ENCODE measurements around the gene KDM2B. TPM values are rescaled to one million over a fixed set of nuclear protein-coding genes. Genes with fewer than 3 reads are reported as not detected.

Gene KDM2B
- total and polyA plus RNA-seq, 10 of the 15 experiments (the other 5 are each of a cell fraction or from before 2014, with no cell fraction given) = 13.6 to 124 (median 40.4) TPM

GRCh38 chr12:121536899-121537813 is 43.7 kb downstream of the KDM2B start (continued):
- no peak for TF ChIP-seq IRF5 (IDR thresholded peaks at IDR 0.05; ENCODE audit: borderline replicate concordance)
- no peak for TF ChIP-seq ZBED1 (IDR thresholded peaks at IDR 0.05; ENCODE audit: borderline replicate concordance)
- TF ChIP-seq ZNF622 (IDR thresholded peaks at IDR 0.05) = no peak
- peak; percentile 59 for TF ChIP-seq NBN (IDR thresholded peaks at IDR 0.05)
- TF ChIP-seq SUZ12 (IDR thresholded peaks at IDR 0.05; ENCODE audit: unreplicated experiment) = no peak
- TF ChIP-seq BRCA1 (IDR thresholded peaks at IDR 0.05; ENCODE audit: low read depth, low read length) = no peak
- TF ChIP-seq RBBP5 (conservative IDR thresholded peaks at IDR 0.05) = no peak
- peak in 1 of 2 experiments; percentile 42; a peak in 2 of 4 replicates for TF ChIP-seq EP300 (IDR thresholded peaks at IDR 0.05; ENCODE audit: borderline replicate concordance in 1 of 2, control insufficient read depth in 1 of 2, low read depth in 2 of 2, low read length in 2 of 2)
- TF ChIP-seq, protein P1, sequence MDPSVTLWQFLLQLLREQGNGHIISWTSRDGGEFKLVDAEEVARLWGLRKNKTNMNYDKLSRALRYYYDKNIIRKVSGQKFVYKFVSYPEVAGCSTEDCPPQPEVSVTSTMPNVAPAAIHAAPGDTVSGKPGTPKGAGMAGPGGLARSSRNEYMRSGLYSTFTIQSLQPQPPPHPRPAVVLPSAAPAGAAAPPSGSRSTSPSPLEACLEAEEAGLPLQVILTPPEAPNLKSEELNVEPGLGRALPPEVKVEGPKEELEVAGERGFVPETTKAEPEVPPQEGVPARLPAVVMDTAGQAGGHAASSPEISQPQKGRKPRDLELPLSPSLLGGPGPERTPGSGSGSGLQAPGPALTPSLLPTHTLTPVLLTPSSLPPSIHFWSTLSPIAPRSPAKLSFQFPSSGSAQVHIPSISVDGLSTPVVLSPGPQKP (IDR thresholded peaks at IDR 0.05; ENCODE audit: low read depth, low read length) = no peak
- TF ChIP-seq CHD1 (IDR thresholded peaks at IDR 0.05; ENCODE audit: low read depth, low read length) = no peak
- no peak; the same call in 1 of the 2 replicates for TF ChIP-seq SMARCA5 (IDR thresholded peaks at IDR 0.05)
- TF ChIP-seq TAF1 (IDR thresholded peaks at IDR 0.05; ENCODE audit: borderline replicate concordance, low read depth, low read length) = no peak; the same call in 1 of the 2 replicates
- no peak for TF ChIP-seq NRF1 (conservative IDR thresholded peaks at IDR 0.05; ENCODE audit: low read depth, low read length)
- no peak for TF ChIP-seq HCFC1 (IDR thresholded peaks at IDR 0.05; ENCODE audit: low read length)
- TF ChIP-seq MYB (IDR thresholded peaks at IDR 0.05; ENCODE audit: borderline replicate concordance, low read depth, low read length) = no peak
- no peak for TF ChIP-seq ZSCAN29 (IDR thresholded peaks at IDR 0.05)
- no peak for TF ChIP-seq TCF7 (IDR thresholded peaks at IDR 0.05; ENCODE audit: borderline replicate concordance)
- TF ChIP-seq GATAD2B (conservative IDR thresholded peaks at IDR 0.05; ENCODE audit: low read depth) = peak; percentile 90; the same call in 1 of the 2 replicates
- TF ChIP-seq SIX5 (IDR thresholded peaks at IDR 0.05; ENCODE audit: low read depth, low read length, severe bottlenecking) = no peak
- no peak for TF ChIP-seq CEBPB (IDR thresholded peaks at IDR 0.05; ENCODE audit: borderline replicate concordance in 1 of 2, low read depth in 2 of 2, low read length in 2 of 2)
- no peak for TF ChIP-seq NFYB (IDR thresholded peaks at IDR 0.05; ENCODE audit: insufficient read depth, low read depth, low read length)
- TF ChIP-seq GABPA (IDR thresholded peaks at IDR 0.05; ENCODE audit: low read depth) = no peak
- TF ChIP-seq, protein P2, sequence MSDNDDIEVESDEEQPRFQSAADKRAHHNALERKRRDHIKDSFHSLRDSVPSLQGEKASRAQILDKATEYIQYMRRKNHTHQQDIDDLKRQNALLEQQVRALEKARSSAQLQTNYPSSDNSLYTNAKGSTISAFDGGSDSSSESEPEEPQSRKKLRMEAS (IDR thresholded peaks at IDR 0.05; ENCODE audit: low read depth, low read length) = peak; percentile 78
- TF ChIP-seq PML (IDR thresholded peaks at IDR 0.05; ENCODE audit: low read length) = peak; percentile 76; the same call in 1 of the 2 replicates
- no peak for TF ChIP-seq ZNF217 (IDR thresholded peaks at IDR 0.05)
- TF ChIP-seq, protein P3, sequence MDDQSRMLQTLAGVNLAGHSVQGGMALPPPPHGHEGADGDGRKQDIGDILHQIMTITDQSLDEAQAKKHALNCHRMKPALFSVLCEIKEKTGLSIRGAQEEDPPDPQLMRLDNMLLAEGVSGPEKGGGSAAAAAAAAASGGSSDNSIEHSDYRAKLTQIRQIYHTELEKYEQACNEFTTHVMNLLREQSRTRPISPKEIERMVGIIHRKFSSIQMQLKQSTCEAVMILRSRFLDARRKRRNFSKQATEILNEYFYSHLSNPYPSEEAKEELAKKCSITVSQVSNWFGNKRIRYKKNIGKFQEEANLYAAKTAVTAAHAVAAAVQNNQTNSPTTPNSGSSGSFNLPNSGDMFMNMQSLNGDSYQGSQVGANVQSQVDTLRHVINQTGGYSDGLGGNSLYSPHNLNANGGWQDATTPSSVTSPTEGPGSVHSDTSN (IDR thresholded peaks at IDR 0.05; ENCODE audit: insufficient replicate concordance, low read depth, low read length) = no peak

Data from GM12878 (cell line).